Astrocyte (in vitro differentiated cells and primary cell): ENCODE measurements around the gene GRHL1. TPM values are rescaled to one million over a fixed set of nuclear protein-coding genes. Genes with fewer than 3 reads are reported as not detected.
"Not testable (repeated sequence)": the region's sequence is repeated elsewhere in the genome, so short reads cannot be mapped to it uniquely, and the experiment has no call there.

Source experiments
- DNase-seq: peaks from one replicate; pipeline ENCODE4 v3.0.0-alpha.2; 2010; ENCODE audit warnings: low read depth
- FAIRE-seq: peaks from 2 replicates; lab custom pipeline; 2011; peaks lifted over from hg19 to GRCh38; lab: Jason Lieb, UNC
- H2AFZ ChIP-seq: 2 replicates; pipeline ENCODE4 v1.6.0; 2012; ENCODE audit warnings: low read depth, low read length, inconsistent platforms
- H3K27ac ChIP-seq: 2 replicates; pipeline ENCODE4 v1.5.1; 2011; ENCODE audit warnings: low read depth, low read length, inconsistent platforms
- H3K27me3 ChIP-seq: 2 replicates; pipeline ENCODE4 v1.6.0; 2011; ENCODE audit warnings: low read length, inconsistent platforms; ENCODE audit not compliant: insufficient read depth
- H3K36me3 ChIP-seq: 2 replicates; pipeline ENCODE4 v1.5.1; 2011; ENCODE audit warnings: low read length, inconsistent platforms; ENCODE audit not compliant: insufficient read depth
- H3K4me1 ChIP-seq: 2 replicates; pipeline ENCODE4 v1.5.1; 2011; ENCODE audit warnings: low read length, inconsistent platforms; ENCODE audit not compliant: insufficient read depth
- H3K4me2 ChIP-seq: 2 replicates; pipeline ENCODE4 v1.6.0; 2012; ENCODE audit warnings: low read length, inconsistent platforms
- H3K4me3 ChIP-seq: 2 replicates; pipeline ENCODE4 v1.5.1; 2011; ENCODE audit warnings: low read depth, mild to moderate bottlenecking, low read length, inconsistent platforms; ENCODE audit not compliant: insufficient read depth
- H3K79me2 ChIP-seq: 2 replicates; pipeline ENCODE4 v1.6.0; 2012; ENCODE audit warnings: mild to moderate bottlenecking, low read length, inconsistent platforms; ENCODE audit not compliant: insufficient read depth
- H3K9ac ChIP-seq: 2 replicates; pipeline ENCODE4 v1.6.0; 2012; ENCODE audit warnings: mild to moderate bottlenecking, low read length, inconsistent platforms
- H3K9me3 ChIP-seq: 2 replicates; pipeline ENCODE4 v1.5.1; 2012; ENCODE audit warnings: low read depth, mild to moderate bottlenecking, low read length, inconsistent platforms; ENCODE audit not compliant: insufficient read depth
- H4K20me1 ChIP-seq: 2 replicates; pipeline ENCODE4 v1.6.0; 2012; ENCODE audit warnings: low read length, inconsistent platforms; ENCODE audit not compliant: insufficient read depth
- H3K27ac Mint-ChIP-seq: one replicate; pipeline ENCODE4 v1.8.0; 2021; ENCODE audit warnings: mild to moderate bottlenecking, mixed read lengths; ENCODE audit not compliant: unreplicated experiment
- H3K27me3 Mint-ChIP-seq: one replicate; pipeline ENCODE4 v1.8.0; 2021; ENCODE audit warnings: low read depth, mixed read lengths; ENCODE audit not compliant: unreplicated experiment
- H3K36me3 Mint-ChIP-seq: one replicate; pipeline ENCODE4 v1.8.0; 2021; ENCODE audit warnings: low read depth, mixed read lengths; ENCODE audit not compliant: unreplicated experiment
- H3K4me1 Mint-ChIP-seq: one replicate; pipeline ENCODE4 v1.8.0; 2021; ENCODE audit warnings: low read depth, mixed read lengths; ENCODE audit not compliant: unreplicated experiment
- H3K4me3 Mint-ChIP-seq: one replicate; pipeline ENCODE4 v1.8.0; 2021; ENCODE audit warnings: mild to moderate bottlenecking, moderate library complexity, mixed read lengths; ENCODE audit not compliant: unreplicated experiment
- H3K9me3 Mint-ChIP-seq: one replicate; pipeline ENCODE4 v1.8.0; 2021; ENCODE audit warnings: mild to moderate bottlenecking, mixed read lengths; ENCODE audit not compliant: unreplicated experiment
- EZH2 ChIP-seq: IDR thresholded peaks from 2 replicates; pipeline ENCODE4 v1.6.1; 2012; ENCODE audit warnings: mild to moderate bottlenecking, low read length, inconsistent platforms; ENCODE audit not compliant: insufficient read depth
- total RNA-seq: library from RNA; stranded (reverse); gene quantifications from 2 replicates; pipeline ENCODE4 v1.2.1, GENCODE V29; 2021
- TF ChIP-seq, protein P1 (sequence below): IDR thresholded peaks from 2 replicates; pipeline ENCODE4 v1.5.1; 2011; ENCODE audit warnings: low read depth, mild to moderate bottlenecking, inconsistent platforms, low read length, moderate library complexity; ENCODE audit not compliant: insufficient read depth

The GRHL1 gene
- total RNA-seq, 1 donor from 2014 or later: 4.1 TPM

DNA sequence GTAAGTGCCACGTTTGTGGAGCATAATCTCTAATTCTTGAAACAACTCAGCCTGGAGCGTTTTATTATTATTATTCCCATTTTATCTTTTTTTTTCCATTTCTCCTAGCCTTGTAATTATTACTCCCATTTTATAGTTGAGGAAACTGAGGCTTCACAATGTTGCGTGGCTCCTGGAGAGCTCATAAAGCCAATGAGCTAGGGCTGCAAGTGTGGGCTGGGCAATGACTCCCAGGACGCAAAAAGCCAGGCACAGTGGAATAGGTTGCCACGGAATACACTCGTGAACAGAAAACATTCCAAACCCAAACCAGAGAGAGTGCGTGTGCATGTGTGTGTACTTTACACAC lies 78.4 kb downstream of the GRHL1 start:
- no peaks in the 10 kb centered on the region for H3K36me3 ChIP-seq
- H3K9ac ChIP-seq: no peak overlapping the region
- DNase-seq: no peak
- no peak overlapping the region for H3K27ac ChIP-seq
- no peaks in the 10 kb centered on the region for H4K20me1 ChIP-seq
- no peak overlapping the region for H3K4me2 ChIP-seq
- H3K4me3 ChIP-seq: no peak overlapping the region
- no peaks in the 10 kb centered on the region for H3K4me1 Mint-ChIP-seq
- H3K27me3 Mint-ChIP-seq: peaks cover 14% of the 10 kb centered on the region
- FAIRE-seq: no peak
- peaks cover 7% of the 10 kb centered on the region for H3K4me1 ChIP-seq
- no peak overlapping the region for H3K27ac Mint-ChIP-seq
- no peaks in the 10 kb centered on the region for H3K9me3 Mint-ChIP-seq
- no peak overlapping the region for H2AFZ ChIP-seq
- no peak overlapping the region for H3K4me3 Mint-ChIP-seq
- TF ChIP-seq, protein P1, sequence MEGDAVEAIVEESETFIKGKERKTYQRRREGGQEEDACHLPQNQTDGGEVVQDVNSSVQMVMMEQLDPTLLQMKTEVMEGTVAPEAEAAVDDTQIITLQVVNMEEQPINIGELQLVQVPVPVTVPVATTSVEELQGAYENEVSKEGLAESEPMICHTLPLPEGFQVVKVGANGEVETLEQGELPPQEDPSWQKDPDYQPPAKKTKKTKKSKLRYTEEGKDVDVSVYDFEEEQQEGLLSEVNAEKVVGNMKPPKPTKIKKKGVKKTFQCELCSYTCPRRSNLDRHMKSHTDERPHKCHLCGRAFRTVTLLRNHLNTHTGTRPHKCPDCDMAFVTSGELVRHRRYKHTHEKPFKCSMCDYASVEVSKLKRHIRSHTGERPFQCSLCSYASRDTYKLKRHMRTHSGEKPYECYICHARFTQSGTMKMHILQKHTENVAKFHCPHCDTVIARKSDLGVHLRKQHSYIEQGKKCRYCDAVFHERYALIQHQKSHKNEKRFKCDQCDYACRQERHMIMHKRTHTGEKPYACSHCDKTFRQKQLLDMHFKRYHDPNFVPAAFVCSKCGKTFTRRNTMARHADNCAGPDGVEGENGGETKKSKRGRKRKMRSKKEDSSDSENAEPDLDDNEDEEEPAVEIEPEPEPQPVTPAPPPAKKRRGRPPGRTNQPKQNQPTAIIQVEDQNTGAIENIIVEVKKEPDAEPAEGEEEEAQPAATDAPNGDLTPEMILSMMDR: no peak
- no peak for TF ChIP-seq EZH2
- no peaks in the 10 kb centered on the region for H3K79me2 ChIP-seq
- no peaks in the 10 kb centered on the region for H3K36me3 Mint-ChIP-seq
- no peaks in the 10 kb centered on the region for H3K27me3 ChIP-seq
- H3K9me3 ChIP-seq: no peaks in the 10 kb centered on the region

DNA sequence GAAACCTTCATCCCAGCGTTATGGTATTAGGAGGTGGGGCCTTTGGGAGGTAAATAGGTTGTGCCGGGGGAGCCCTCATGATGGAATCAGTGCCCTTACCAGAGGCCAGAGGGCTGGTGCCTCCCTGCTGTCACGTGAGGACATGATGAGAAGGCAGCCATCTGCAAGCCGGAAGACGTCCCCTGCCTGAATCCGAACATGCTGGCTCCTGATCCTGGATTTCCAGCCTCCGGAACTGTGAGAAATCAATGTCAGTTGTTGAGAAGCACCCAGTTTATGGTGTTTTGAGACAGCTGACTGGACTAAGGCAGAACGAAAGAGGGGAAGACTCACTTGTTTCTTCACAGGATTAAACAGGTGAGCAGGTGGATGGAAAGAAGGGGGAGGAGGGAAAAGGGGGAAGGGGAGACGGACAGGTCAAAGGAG lies 78.8 kb downstream of the GRHL1 start:
- Mint-ChIP-seq H3K36me3 (no peaks in the 10 kb centered on the region), H3K4me1 (no peaks in the 10 kb centered on the region), H3K27me3 (peaks cover 14% of the 10 kb centered on the region), H3K4me3 (no peak overlapping the region), H3K9me3 (no peaks in the 10 kb centered on the region), H3K27ac (no peak overlapping the region)
- Histone ChIP-seq H3K79me2 (no peaks in the 10 kb centered on the region), H3K36me3 (no peaks in the 10 kb centered on the region), H3K4me2 (no peak overlapping the region), H2AFZ (no peak overlapping the region), H3K4me1 (peaks cover 7% of the 10 kb centered on the region), H4K20me1 (no peaks in the 10 kb centered on the region), H3K9ac (no peak overlapping the region), H3K27ac (no peak overlapping the region), H3K4me3 (no peak overlapping the region), H3K9me3 (no peaks in the 10 kb centered on the region), H3K27me3 (no peaks in the 10 kb centered on the region)
- no peak for TF ChIP-seq EZH2
- TF ChIP-seq, protein P1: no peak
- DNase-seq (no peak), FAIRE-seq (no peak)

DNA sequence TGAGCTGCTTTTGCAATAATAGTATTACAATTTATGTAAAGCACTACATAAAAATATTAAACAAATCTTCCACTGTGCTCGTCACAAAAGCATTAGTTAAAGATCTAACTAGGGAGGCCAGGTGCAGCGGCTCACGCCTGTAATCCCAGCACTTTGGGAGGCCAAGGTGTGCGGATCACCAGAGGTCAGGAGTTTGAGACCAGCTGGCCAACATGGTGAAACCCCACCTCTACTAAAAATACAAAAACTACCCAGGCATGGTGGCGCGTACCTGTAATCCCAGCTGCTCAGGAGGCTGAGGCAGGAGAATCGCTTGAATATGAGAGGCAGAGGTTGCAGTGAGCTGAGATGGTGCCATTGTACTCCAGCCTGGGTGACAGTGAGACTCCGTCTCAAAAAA lies 79.3 kb downstream of the GRHL1 start:
- H3K9me3 Mint-ChIP-seq, H3K9me3 ChIP-seq, H3K4me1 Mint-ChIP-seq, H3K27me3 ChIP-seq, H3K36me3 ChIP-seq, H3K9ac ChIP-seq, H2AFZ ChIP-seq, H3K79me2 ChIP-seq, H3K27ac ChIP-seq, DNase-seq, H3K4me3 Mint-ChIP-seq, FAIRE-seq, H3K4me1 ChIP-seq, H3K4me3 ChIP-seq, H4K20me1 ChIP-seq, H3K4me2 ChIP-seq, H3K27ac Mint-ChIP-seq, H3K36me3 Mint-ChIP-seq: not testable (repeated sequence)
- peaks cover 16% of the 10 kb centered on the region for H3K27me3 Mint-ChIP-seq
